ENCODE results near the gene EZH2. TPM values are rescaled to one million over a fixed set of nuclear protein-coding genes. Genes with fewer than 3 reads are reported as not detected.

Gene EZH2
- total RNA-seq, 2 experiments from 2014 or later: 115 to 118 TPM

DNA sequence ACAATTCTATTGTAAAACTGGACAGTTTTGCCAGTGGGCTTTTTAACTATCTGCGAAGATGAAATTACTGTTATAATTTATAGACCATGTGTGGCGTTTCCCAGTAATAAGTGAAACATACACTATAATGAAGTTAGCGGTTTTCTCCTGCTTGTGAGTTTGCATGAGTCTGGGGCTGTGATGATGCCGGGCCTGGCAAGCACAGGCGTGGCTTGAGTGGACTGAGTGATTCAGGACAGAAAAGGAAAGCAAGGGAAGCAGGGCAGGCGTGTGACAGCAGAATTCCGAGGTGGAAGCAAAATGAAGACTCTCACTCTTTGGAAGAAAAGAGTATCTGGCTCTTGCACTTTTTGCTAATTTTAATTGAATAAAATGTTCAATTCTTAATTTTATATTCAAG, 94.9 kb downstream of the EZH2 start:
- peaks cover 69% of the 10 kb centered on the region for H3K36me3 Mint-ChIP-seq (ENCODE audit: low read depth)
- no peak overlapping the region for H3K4me3 Mint-ChIP-seq
- CTCF ChIA-PET: no interaction called here
- H3K4me1 Mint-ChIP-seq (ENCODE audit: low read depth): peaks cover 4% of the 10 kb centered on the region
- no peaks in the 10 kb centered on the region for H3K27me3 Mint-ChIP-seq (ENCODE audit: low read depth)
- H3K27ac Mint-ChIP-seq: no peak overlapping the region
- POLR2A ChIA-PET: no interaction called here
- no peaks in the 10 kb centered on the region for H3K9me3 Mint-ChIP-seq (ENCODE audit: insufficient read depth)
- DNase-seq: no peak
- ATAC-seq: no peak

DNA sequence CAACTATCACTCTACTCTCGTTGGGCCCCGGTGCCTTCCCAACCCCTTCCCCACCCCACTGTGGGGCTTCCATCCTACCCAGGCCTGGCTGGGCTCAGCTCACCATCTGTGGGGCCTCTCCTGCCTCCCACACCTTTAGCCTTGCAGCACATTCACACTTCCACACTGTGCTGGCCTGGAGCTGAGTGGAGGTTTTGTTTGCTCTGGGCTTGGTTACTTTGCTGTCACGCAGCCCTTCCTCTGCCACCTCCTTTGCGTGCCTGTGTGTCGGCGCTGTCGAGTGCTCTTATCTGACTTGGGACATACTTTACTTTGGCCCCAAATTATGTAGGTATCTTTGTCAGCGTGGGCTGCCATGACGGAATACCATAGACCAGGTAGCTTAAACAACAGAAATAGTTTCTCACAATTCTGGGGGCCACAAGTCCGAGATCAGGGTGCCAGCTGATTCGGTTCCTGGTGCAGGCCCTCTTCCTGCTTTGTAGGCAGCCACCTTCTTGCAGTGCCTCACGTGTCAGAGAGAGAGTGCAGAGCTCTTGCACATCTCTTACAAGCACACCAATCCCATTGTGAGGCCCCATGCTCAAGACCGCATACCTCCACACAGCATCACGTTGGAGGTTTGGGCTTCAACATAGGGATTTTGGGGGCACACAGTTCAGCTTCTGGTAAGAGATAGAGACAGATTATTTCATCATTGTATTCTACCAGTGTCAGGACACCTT, 96.4 kb downstream of the EZH2 start:
- no peak for ATAC-seq
- peak; percentile 13 for DNase-seq
- Mint-ChIP-seq H3K4me1 (ENCODE audit: low read depth) (no peaks in the 10 kb centered on the region), H3K36me3 (ENCODE audit: low read depth) (peaks cover 58% of the 10 kb centered on the region), H3K4me3 (no peak overlapping the region), H3K27ac (no peak overlapping the region), H3K9me3 (ENCODE audit: insufficient read depth) (no peaks in the 10 kb centered on the region), H3K27me3 (ENCODE audit: low read depth) (no peaks in the 10 kb centered on the region)
- POLR2A ChIA-PET: interaction anchor here (1.0 to 1.1 kb wide), 2 partner anchors 75 to 89 kb away, joined by 3 to 4 read pairs; partner anchors contain the start of gene CUL1
- CTCF ChIA-PET: no interaction called here

DNA sequence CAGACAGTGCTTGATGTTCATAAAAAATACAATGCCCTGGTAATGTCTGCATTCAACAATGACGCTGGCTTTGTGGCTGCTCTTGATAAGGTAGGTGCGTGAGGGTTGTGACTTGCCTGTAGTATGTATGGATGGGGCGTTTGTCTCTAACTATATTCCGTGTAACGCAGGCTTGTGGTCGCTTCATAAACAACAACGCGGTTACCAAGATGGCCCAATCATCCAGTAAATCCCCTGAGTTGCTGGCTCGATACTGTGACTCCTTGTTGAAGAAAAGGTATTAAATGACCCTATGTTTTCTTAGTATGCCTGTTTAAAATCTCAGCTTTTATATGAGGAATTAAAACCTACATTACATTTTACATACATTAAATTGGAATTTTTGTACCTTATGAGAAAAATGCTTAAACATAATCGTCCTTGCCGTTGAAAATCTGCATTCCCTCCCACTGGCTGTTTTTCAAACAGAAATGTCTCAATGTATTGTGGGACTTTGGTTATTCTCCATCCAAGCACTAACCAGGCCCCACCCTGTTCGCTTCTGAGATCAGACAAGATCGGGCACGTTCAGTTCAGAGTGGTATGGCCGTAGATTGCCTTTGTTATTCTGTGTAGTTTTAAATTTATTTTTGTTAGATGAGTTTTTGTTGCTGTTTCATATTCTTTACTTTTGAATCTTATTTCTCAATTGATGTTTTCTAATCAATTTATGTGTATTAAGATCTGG, 100.1 kb downstream of the EZH2 start:
- Mint-ChIP-seq H3K9me3 (ENCODE audit: insufficient read depth) (no peaks in the 10 kb centered on the region), H3K27ac (no peak overlapping the region), H3K27me3 (ENCODE audit: low read depth) (no peaks in the 10 kb centered on the region), H3K4me1 (ENCODE audit: low read depth) (no peaks in the 10 kb centered on the region), H3K4me3 (no peak overlapping the region), H3K36me3 (ENCODE audit: low read depth) (peaks cover 35% of the 10 kb centered on the region)
- ATAC-seq: no peak
- CTCF ChIA-PET: interaction anchor here (2.2 kb wide), 1 partner anchor 10 kb away, joined by 7 read pairs; no protein-coding TSS in a partner anchor
- DNase-seq: no peak
- POLR2A ChIA-PET: no interaction called here

DNA sequence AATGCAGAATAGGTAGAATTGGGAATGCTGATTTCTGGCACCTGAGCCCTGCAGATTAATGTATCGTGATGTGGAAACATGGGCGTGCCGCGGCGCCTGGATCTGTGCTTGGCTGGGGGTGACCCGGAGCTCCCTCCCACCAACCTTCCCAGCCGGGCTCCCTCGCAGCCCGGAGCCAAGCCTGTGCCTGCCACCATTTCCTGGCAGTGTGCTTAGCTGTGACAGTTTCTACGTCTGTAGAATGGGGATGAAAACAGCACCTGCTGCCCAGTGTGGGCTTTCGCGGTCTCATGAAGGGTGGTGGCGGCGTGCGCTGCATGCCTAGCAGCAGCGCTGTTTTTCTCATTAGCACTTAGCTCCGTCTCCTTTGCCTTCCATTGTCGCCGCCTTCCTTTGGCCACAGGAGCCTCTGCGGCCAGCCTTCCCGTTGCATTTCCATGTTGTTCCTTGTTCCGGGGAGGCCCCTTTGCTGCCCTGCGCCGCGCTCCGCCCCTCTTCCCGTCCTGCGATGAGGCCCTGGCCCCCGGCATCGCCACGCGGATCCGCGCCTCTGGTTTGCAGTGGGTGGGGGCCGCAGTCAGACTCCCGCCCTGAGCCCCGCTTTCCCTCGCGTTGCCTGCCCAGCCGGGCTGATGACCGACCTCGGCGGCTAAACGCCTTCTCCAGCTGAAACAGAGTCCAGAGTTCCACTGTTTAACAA, 101.2 kb downstream of the EZH2 start:
- Mint-ChIP-seq H3K4me3 (no peak overlapping the region), H3K4me1 (ENCODE audit: low read depth) (no peaks in the 10 kb centered on the region), H3K27ac (no peak overlapping the region), H3K36me3 (ENCODE audit: low read depth) (peaks cover 28% of the 10 kb centered on the region), H3K27me3 (ENCODE audit: low read depth) (no peaks in the 10 kb centered on the region), H3K9me3 (ENCODE audit: insufficient read depth) (no peaks in the 10 kb centered on the region)
- no peak for DNase-seq
- ATAC-seq: no peak
- ChIA-PET POLR2A (no interaction called here), CTCF (interaction anchor here (2.2 kb wide), 1 partner anchor 9 kb away, joined by 7 read pairs; no protein-coding TSS in a partner anchor)

DNA sequence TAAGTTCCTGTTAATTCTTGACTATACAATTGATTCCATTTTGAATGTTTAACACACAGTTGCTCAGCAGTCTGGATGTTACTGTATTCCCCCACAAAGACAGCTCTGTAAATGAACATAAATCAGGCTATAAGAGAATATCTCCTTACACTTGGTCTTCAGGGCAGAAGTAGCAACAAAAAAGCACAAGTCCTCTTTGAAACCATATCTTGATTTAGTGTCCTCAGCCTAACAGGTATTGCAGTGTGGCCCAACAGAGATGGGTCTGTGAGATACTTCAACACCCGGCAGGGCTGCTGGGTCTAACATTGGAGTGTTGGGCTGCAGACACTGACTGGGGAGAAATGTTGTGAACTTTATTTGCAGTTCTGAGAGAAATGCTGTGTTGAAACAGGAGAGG, 109.6 kb downstream of the EZH2 start:
- no peaks in the 10 kb centered on the region for H3K27me3 Mint-ChIP-seq (ENCODE audit: low read depth)
- ChIA-PET CTCF (interaction anchor here (1.1 to 2.5 kb wide), 5 partner anchors 10 to 199 kb away, joined by 4 to 15 read pairs (median 7); no protein-coding TSS in a partner anchor), POLR2A (interaction anchor here (3.3 kb wide), 1 partner anchor 76 kb away, joined by 11 read pairs; the partner anchor contains the start of gene CUL1)
- H3K9me3 Mint-ChIP-seq (ENCODE audit: insufficient read depth): no peaks in the 10 kb centered on the region
- peaks cover 36% of the 10 kb centered on the region for H3K36me3 Mint-ChIP-seq (ENCODE audit: low read depth)
- no peak overlapping the region for H3K27ac Mint-ChIP-seq
- H3K4me3 Mint-ChIP-seq: no peak overlapping the region
- DNase-seq (no peak), ATAC-seq (no peak)
- H3K4me1 Mint-ChIP-seq (ENCODE audit: low read depth): peaks cover 27% of the 10 kb centered on the region

DNA sequence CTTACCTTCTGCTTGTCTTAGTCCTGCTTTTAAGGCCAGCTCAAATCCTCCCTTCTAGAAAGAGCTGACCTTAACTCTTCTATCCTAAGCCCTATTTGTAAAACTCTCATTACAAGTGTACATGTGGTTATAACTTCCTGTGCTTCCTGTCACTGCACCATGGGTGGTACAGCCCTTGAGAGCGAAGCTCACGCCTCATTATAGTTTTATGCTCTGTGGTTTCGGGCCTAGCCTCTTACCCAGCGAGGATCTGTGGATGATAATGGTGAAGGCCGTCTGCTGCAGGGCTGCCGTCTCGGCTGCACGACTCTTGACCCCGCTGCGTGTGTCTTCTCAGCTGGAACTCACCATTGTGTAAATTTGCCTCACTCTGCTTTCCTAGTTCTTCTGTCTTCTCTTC, 110.8 kb downstream of the EZH2 start:
- CTCF ChIA-PET: interaction anchor here (1.0 to 2.5 kb wide), 6 partner anchors 11 to 198 kb away, joined by 3 to 15 read pairs (median 6); no protein-coding TSS in a partner anchor
- DNase-seq (peak; percentile 78), ATAC-seq (peak; percentile 98)
- Mint-ChIP-seq H3K36me3 (ENCODE audit: low read depth) (peaks cover 44% of the 10 kb centered on the region), H3K4me3 (peak overlapping the region; percentile 17), H3K9me3 (ENCODE audit: insufficient read depth) (no peaks in the 10 kb centered on the region), H3K4me1 (ENCODE audit: low read depth) (peaks cover 27% of the 10 kb centered on the region), H3K27ac (peak overlapping the region; percentile 86), H3K27me3 (ENCODE audit: low read depth) (no peaks in the 10 kb centered on the region)
- POLR2A ChIA-PET: interaction anchor here (0.9 to 3.3 kb wide), 5 partner anchors 20 to 209 kb away, joined by 3 to 11 read pairs (median 3); partner anchors contain the start of gene CUL1

DNA sequence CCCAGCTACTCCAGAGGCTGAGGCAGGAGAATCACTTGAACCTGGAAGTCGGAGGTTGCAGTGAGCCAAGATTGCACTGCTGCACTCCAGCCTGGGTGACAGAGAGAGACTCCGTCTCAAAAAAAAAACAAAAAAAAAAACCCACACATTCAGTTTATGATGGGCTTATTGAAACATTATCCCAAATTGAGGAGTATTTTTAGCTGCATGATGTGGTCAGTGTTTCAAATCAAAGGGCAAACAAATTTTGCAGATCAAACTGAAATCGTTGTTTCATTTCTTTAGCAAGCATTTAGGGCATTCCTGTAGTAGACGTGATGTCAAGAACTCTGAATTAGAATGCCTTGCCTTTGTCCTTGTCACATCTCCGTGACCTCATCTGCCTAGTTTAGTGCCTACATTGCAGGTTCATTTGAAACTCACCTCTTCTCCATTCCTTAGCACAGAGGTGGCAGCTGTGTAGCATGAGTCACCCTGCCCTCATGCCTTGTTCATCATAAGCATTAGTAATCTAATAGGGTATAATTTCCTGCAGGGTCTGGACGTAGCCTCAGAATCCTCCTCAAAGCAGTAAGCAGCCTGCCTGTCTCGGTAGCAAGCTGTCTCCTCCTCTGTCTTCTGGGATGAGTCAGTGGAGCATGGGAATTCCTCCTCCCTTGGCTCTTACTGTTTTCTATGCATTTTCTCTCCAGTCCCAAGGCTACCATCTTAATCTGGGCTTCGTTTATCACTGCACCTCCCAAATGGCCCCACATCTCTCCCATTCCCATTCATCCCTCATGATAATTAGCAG, 111.6 kb downstream of the EZH2 start:
- peak overlapping the region; percentile 86 for H3K27ac Mint-ChIP-seq
- no peaks in the 10 kb centered on the region for H3K27me3 Mint-ChIP-seq (ENCODE audit: low read depth)
- DNase-seq (no peak), ATAC-seq (peak; percentile 19)
- no peaks in the 10 kb centered on the region for H3K9me3 Mint-ChIP-seq (ENCODE audit: insufficient read depth)
- CTCF ChIA-PET: interaction anchor here (1.0 to 2.5 kb wide), 4 partner anchors 12 to 197 kb away, joined by 3 to 15 read pairs (median 5); no protein-coding TSS in a partner anchor
- H3K36me3 Mint-ChIP-seq (ENCODE audit: low read depth): peaks cover 47% of the 10 kb centered on the region
- POLR2A ChIA-PET: interaction anchor here (1.2 to 3.3 kb wide), 2 partner anchors 74 to 208 kb away, joined by 3 to 11 read pairs; partner anchors contain the start of gene CUL1
- H3K4me1 Mint-ChIP-seq (ENCODE audit: low read depth): peaks cover 27% of the 10 kb centered on the region
- H3K4me3 Mint-ChIP-seq: peak overlapping the region; percentile 8

DNA sequence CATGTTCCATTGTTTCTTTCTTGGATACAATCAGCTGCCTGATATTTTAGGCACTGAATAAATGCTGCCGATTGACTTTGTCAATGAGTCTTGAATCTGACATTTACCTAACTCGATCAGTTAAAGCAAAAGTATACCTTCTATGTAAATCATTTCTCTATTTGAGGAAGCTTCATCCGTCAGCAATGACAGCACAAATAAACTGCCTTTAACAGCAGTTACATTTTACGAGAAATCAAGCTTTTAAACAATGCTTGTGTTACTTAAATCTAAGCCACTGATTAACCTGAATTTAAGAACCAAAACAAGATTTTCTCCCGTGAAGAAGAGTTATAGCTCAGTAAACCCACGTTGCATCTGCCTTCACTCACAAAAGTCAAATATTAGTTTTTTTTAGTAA, 114.1 kb downstream of the EZH2 start:
- H3K36me3 Mint-ChIP-seq (ENCODE audit: low read depth): peaks cover 36% of the 10 kb centered on the region
- ChIA-PET POLR2A (interaction anchor here (1.0 kb wide), 1 partner anchor 70 kb away, joined by 3 read pairs; no protein-coding TSS in a partner anchor), CTCF (interaction anchor here (1.0 kb wide), 1 partner anchor 84 kb away, joined by 3 read pairs; no protein-coding TSS in a partner anchor)
- H3K27me3 Mint-ChIP-seq (ENCODE audit: low read depth): no peaks in the 10 kb centered on the region
- H3K4me3 Mint-ChIP-seq: no peak overlapping the region
- H3K27ac Mint-ChIP-seq: no peak overlapping the region
- ATAC-seq (no peak), DNase-seq (no peak)
- H3K4me1 Mint-ChIP-seq (ENCODE audit: low read depth): peaks cover 24% of the 10 kb centered on the region
- no peaks in the 10 kb centered on the region for H3K9me3 Mint-ChIP-seq (ENCODE audit: insufficient read depth)

DNA sequence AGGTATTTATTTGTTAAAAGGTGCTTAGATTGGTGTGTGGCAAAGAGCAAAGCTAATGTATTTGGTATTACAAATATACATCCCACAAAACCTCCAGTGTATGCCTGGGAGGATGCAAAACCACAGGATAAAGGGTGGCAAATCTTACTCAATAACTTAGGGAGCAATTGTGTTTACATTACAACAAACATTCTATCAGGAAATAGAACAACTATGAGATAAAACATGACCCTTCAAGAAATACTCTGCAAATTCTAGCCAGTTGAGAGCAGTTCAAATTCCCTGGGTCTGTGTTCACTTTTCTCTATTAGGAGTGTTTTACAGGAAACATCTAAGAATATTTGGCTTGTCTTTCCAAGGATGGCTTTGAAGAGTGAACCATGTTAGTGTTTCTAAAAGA, 120.5 kb downstream of the EZH2 start:
- ATAC-seq (no peak), DNase-seq (no peak)
- no peaks in the 10 kb centered on the region for H3K9me3 Mint-ChIP-seq (ENCODE audit: insufficient read depth)
- no peak overlapping the region for H3K27ac Mint-ChIP-seq
- ChIA-PET CTCF (no interaction called here), POLR2A (no interaction called here)
- peaks cover 39% of the 10 kb centered on the region for H3K36me3 Mint-ChIP-seq (ENCODE audit: low read depth)
- no peaks in the 10 kb centered on the region for H3K4me1 Mint-ChIP-seq (ENCODE audit: low read depth)
- no peak overlapping the region for H3K4me3 Mint-ChIP-seq
- no peaks in the 10 kb centered on the region for H3K27me3 Mint-ChIP-seq (ENCODE audit: low read depth)

DNA sequence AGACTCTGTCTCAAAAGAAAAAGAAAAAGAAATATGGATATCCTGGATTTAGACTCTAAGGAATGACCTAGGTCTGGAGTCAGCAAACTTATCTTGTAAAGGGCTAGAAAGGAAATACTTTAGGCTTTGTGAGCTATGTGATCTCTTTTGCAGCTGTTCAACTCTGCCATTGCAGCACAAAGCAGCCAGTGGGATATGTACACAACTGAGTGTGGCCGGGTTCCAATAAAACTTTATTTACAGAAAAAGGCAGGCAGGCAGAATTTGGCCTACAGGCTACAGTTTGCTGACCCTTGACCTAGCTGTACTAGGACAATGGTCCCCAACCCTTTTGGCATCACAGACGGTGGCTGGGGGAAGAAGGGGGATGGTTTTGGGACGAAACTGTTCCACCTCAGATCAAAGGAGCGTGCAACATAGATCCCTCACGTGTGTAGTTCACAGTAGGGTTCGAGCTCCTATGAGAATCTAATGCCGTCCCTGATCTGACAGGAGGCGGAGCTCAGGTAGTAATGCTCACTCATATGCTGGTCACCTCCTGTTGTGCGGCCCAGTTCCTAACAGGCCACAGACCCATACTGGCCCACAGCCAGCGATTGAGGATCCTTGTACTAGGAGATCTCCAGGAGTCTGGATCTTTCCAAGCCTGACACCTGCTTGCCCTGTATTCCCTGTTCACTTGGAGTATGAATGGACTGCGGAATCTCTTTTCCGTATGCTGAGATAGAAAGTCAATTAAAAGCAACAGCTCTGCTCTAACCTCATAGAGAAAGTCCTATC, 122.4 kb downstream of the EZH2 start:
- no peak overlapping the region for H3K4me3 Mint-ChIP-seq
- no peak for ATAC-seq
- H3K36me3 Mint-ChIP-seq (ENCODE audit: low read depth): peaks cover 44% of the 10 kb centered on the region
- POLR2A ChIA-PET: no interaction called here
- H3K27ac Mint-ChIP-seq: no peak overlapping the region
- H3K4me1 Mint-ChIP-seq (ENCODE audit: low read depth): no peaks in the 10 kb centered on the region
- CTCF ChIA-PET: interaction anchor here (1.9 kb wide), 1 partner anchor 13 kb away, joined by 7 read pairs; no protein-coding TSS in a partner anchor
- DNase-seq: no peak
- H3K27me3 Mint-ChIP-seq (ENCODE audit: low read depth): no peaks in the 10 kb centered on the region
- no peaks in the 10 kb centered on the region for H3K9me3 Mint-ChIP-seq (ENCODE audit: insufficient read depth)

All from activated CD8-positive, alpha-beta T cell treated with anti-CD3 and anti-CD28 coated beads, Interleukin-2, amount 10 ng/mL, durations not matched to agents 7 days and 5 days (primary cell).